Right ventricle myocardium superior (tissue), 1 donor: Measurements from ENCODE around the gene RRAD. TPM values are rescaled to one million over a fixed set of nuclear protein-coding genes. Genes with fewer than 3 reads are reported as not detected.

Experiments
- ATAC-seq: fragments of 200-7000 bp; cut with Tn5 transposase; one replicate; pipeline ENCODE4 v1.9.1; 2020; ENCODE audit warnings: mild to moderate bottlenecking; ENCODE audit not compliant: poor library complexity
- DNase-seq: peaks from one replicate; pipeline ENCODE4 v3.0.0-alpha.2; 2020
- intact Hi-C: fragments of 100-400 bp; cut with DNase I; formaldehyde crosslinking; loops from one replicate; pipeline ENCODE4 v1.11.2; 2022
- total RNA-seq: library from RNA; stranded (reverse); fragmentation: NEBNext Ultra II Directional; extraction: Animal tissue kit (Norgen Biotek cat#: 25700); gene quantifications from one replicate; pipeline ENCODE4 v1.2.1, GENCODE V29; 2021
- donor health status: DM: no; HTN: yes; CAD: no; lungs with severe emphysema.

RRAD gene
- total RNA-seq, 1 donor from 2014 or later = 95.4 TPM

GRCh38 chr16:66921729-66922450 lies 3.4 kb downstream of the RRAD start:
- ATAC-seq = no peak
- intact Hi-C loops = loop anchor here (2.0 kb wide), 1 partner anchor 15 kb away; no protein-coding TSS in a partner anchor
- no peak for DNase-seq

GRCh38 chr16:66920924-66921680 lies 4.2 kb downstream of the RRAD start:
- intact Hi-C loops = no loop called here
- ATAC-seq (peak; percentile 17), DNase-seq (no peak)

GRCh38 chr16:66920299-66920590 lies 5.1 kb downstream of the RRAD start:
- ATAC-seq (no peak), DNase-seq (no peak)
- intact Hi-C loops = no loop called here

- intact Hi-C loops = no loop called here
- ATAC-seq = no peak
- no peak for DNase-seq
Measured at GRCh38 chr16:66919569-66920298, 5.6 kb downstream of the RRAD start.

GRCh38 chr16:66918803-66919568 lies 6.3 kb downstream of the RRAD start, which contains the start of gene CDH16:
TSS of gene CDH16 (minus strand) at chr16:66918885. CDS start at chr16:66918065, 820 bp downstream.
- peak; percentile 19 for ATAC-seq

GRCh38 chr16:66918355-66918754 lies 7.0 kb downstream of the RRAD start:
- intact Hi-C loops = no loop called here
- ATAC-seq (no peak), DNase-seq (no peak)

More at GRCh38 chr16:66918803-66919568, 6.3 kb downstream of the RRAD start, which contains the start of gene CDH16:
- no peak for DNase-seq
- intact Hi-C loops = no loop called here

- no peak for DNase-seq
- ATAC-seq = no peak
- intact Hi-C loops = no loop called here
Measured at GRCh38 chr16:66917741-66918140, 7.6 kb downstream of the RRAD start.

- ATAC-seq = no peak
- no peak for DNase-seq
- intact Hi-C loops = no loop called here
Measured at GRCh38 chr16:66916518-66916917, 8.8 kb downstream of the RRAD start.

GRCh38 chr16:66915041-66915440 lies 10.3 kb downstream of the RRAD start:
- ATAC-seq (no peak), DNase-seq (peak; percentile 13)
- intact Hi-C loops = no loop called here

- no peak for DNase-seq
Measured at GRCh38 chr16:66914541-66914940, 10.8 kb downstream of the RRAD start.

GRCh38 chr16:66913711-66914110 lies 11.6 kb downstream of the RRAD start:
- no peak for ATAC-seq
- no peak for DNase-seq

More at GRCh38 chr16:66914541-66914940, 10.8 kb downstream of the RRAD start:
- intact Hi-C loops = no loop called here
- no peak for ATAC-seq

GRCh38 chr16:66913081-66913480 lies 12.3 kb downstream of the RRAD start:
- intact Hi-C loops = no loop called here
- ATAC-seq (no peak), DNase-seq (no peak)

More at GRCh38 chr16:66913711-66914110, 11.6 kb downstream of the RRAD start:
- intact Hi-C loops = no loop called here

GRCh38 chr16:66911801-66912200 lies 13.5 kb downstream of the RRAD start:
- DNase-seq = peak; percentile 24
- intact Hi-C loops = no loop called here
- no peak for ATAC-seq

GRCh38 chr16:66911112-66911511 lies 14.2 kb downstream of the RRAD start:
- ATAC-seq (no peak), DNase-seq (peak; percentile 30)
- intact Hi-C loops = no loop called here

GRCh38 chr16:66910175-66910940 lies 15.0 kb downstream of the RRAD start:
- peak; percentile 24 for DNase-seq
- no peak for ATAC-seq
- intact Hi-C loops = no loop called here

- DNase-seq = peak; percentile 30
- intact Hi-C loops = no loop called here
- ATAC-seq = no peak
Measured at GRCh38 chr16:66908762-66909559, 16.4 kb downstream of the RRAD start.

GRCh38 chr16:66908116-66908515 lies 17.2 kb downstream of the RRAD start:
- DNase-seq = peak; percentile 22
- no peak for ATAC-seq
- intact Hi-C loops = no loop called here
